Measurements from ENCODE around the gene SLC22A13. TPM values are rescaled to one million over a fixed set of nuclear protein-coding genes. Genes with fewer than 3 reads are reported as not detected.

SLC22A13 gene
- total and polyA plus RNA-seq, 8 donors = 0.05 to 0.69 (median 0.24) TPM; not detected in 1

GRCh38 chr3:38267662-38268061, 2.0 kb downstream of the SLC22A13 start:
- H3K36me3 ChIP-seq = no peaks in the 10 kb centered on the region
- FAIRE-seq (no peak), ATAC-seq (no peak), DNase-seq (no peak)
- no peak for TF ChIP-seq CTCF (IDR thresholded peaks at IDR 0.05)
- no peaks in the 10 kb centered on the region for H3K27me3 ChIP-seq
- no peak overlapping the region for H3K27ac ChIP-seq
- H3K4me3 ChIP-seq = no peak overlapping the region
- H3K4me1 ChIP-seq = no peaks in the 10 kb centered on the region
- WGBS, 2 donors = 90 to 91% methylated on average over 2 of the region's 2 CpGs
- intact Hi-C loops (cut with DNase I) = no loop called here
- no peaks in the 10 kb centered on the region for H3K9me3 ChIP-seq

- TF ChIP-seq CTCF (IDR thresholded peaks at IDR 0.05) = no peak
- Histone ChIP-seq H3K36me3 (no peaks in the 10 kb centered on the region), H3K9me3 (no peaks in the 10 kb centered on the region), H3K27me3 (no peaks in the 10 kb centered on the region), H3K4me1 (no peaks in the 10 kb centered on the region), H3K4me3 (no peak overlapping the region), H3K27ac (no peak overlapping the region)
- FAIRE-seq (no peak), ATAC-seq (no peak), DNase-seq (no peak)
- intact Hi-C loops (cut with DNase I) = no loop called here
- 80 to 88% methylated on average over 5 of the region's 5 CpGs for WGBS, 2 donors
Measured at GRCh38 chr3:38268087-38268486, 2.5 kb downstream of the SLC22A13 start.

GRCh38 chr3:38268522-38268921, 2.9 kb downstream of the SLC22A13 start:
- DNase-seq (no peak), ATAC-seq (no peak), FAIRE-seq (no peak)
- intact Hi-C loops (cut with DNase I) = no loop called here
- Histone ChIP-seq H3K27ac (no peak overlapping the region), H3K36me3 (no peaks in the 10 kb centered on the region), H3K4me1 (no peaks in the 10 kb centered on the region), H3K9me3 (no peaks in the 10 kb centered on the region), H3K4me3 (no peak overlapping the region), H3K27me3 (no peaks in the 10 kb centered on the region)
- no peak for TF ChIP-seq CTCF (IDR thresholded peaks at IDR 0.05)
- WGBS, 2 donors = 74 to 88% methylated on average over 1 of the region's 1 CpG

GRCh38 chr3:38270606-38271005, 5.0 kb downstream of the SLC22A13 start:
- no peaks in the 10 kb centered on the region for H3K9me3 ChIP-seq
- H3K4me1 ChIP-seq = no peaks in the 10 kb centered on the region
- H3K27me3 ChIP-seq = no peaks in the 10 kb centered on the region
- H3K36me3 ChIP-seq = no peaks in the 10 kb centered on the region
- DNase-seq (no peak), ATAC-seq (no peak), FAIRE-seq (no peak)
- H3K4me3 ChIP-seq = no peak overlapping the region
- no peak for TF ChIP-seq CTCF (IDR thresholded peaks at IDR 0.05)
- intact Hi-C loops (cut with DNase I) = no loop called here
- WGBS, 2 donors = 85 to 91% methylated on average over 3 of the region's 3 CpGs
- no peak overlapping the region for H3K27ac ChIP-seq

- Histone ChIP-seq H3K9me3 (no peaks in the 10 kb centered on the region), H3K27me3 (no peaks in the 10 kb centered on the region), H3K27ac (no peak overlapping the region), H3K4me3 (no peak overlapping the region), H3K4me1 (no peaks in the 10 kb centered on the region), H3K36me3 (no peaks in the 10 kb centered on the region)
- FAIRE-seq = no peak
- no peak for ATAC-seq
- intact Hi-C loops (cut with DNase I) = no loop called here
- TF ChIP-seq CTCF (IDR thresholded peaks at IDR 0.05) = no peak
- WGBS, 2 donors = 92 to 97% methylated on average over 5 of the region's 5 CpGs
- DNase-seq = no peak
Measured at GRCh38 chr3:38271553-38271952, 5.9 kb downstream of the SLC22A13 start.

Data from pancreas (tissue), 10 donors.